Caco-2 (cell line): Measurements from ENCODE around the gene CD81. TPM values are rescaled to one million over a fixed set of nuclear protein-coding genes. Genes with fewer than 3 reads are reported as not detected.

Experiments
- BruUV-seq: library from RNA; stranded (reverse); fragments of 400-500 nt; replicated peaks from 2 replicates; lab custom pipeline; 2021; lab: Mats Ljungman, UMichigan
- CTCF ChIA-PET: fragments of 300-600 bp; sonication (Branson Sonifier 250); formaldehyde crosslinking; loops from one replicate; lab custom pipeline; 2022; ENCODE audit warnings: antibody characterized with exemption; lab: Charles Lee
- POLR2A ChIA-PET: fragments of 300-600 bp; sonication (Branson Sonifier 250); formaldehyde crosslinking; loops from one replicate; lab custom pipeline; 2022; ENCODE audit warnings: antibody characterized with exemption; lab: Charles Lee
- DNase-seq, 2 experiments: peaks; one replicate each; pipeline versions ENCODE4 v3.0.0 to v3.0.0-alpha.2; 2020 to 2022
- H3K27me3 ChIP-seq: replicated peaks from 2 replicates; pipeline ENCODE4 v1.6.0; 2011; ENCODE audit warnings: low read length; ENCODE audit not compliant: control insufficient read depth, insufficient read depth
- H3K36me3 ChIP-seq: 2 replicates; pipeline ENCODE4 v1.5.1; 2011; ENCODE audit warnings: low read length; ENCODE audit not compliant: control insufficient read depth, insufficient read depth
- H3K4me1 ChIP-seq: fragments of 250-450 bp; sonication (Bioruptor Pico); 2 replicates; pipeline ENCODE4 v1.5.1; 2020; ENCODE audit warnings: mild to moderate bottlenecking
- H3K4me3 ChIP-seq: 2 replicates; pipeline ENCODE4 v1.5.1; 2011; ENCODE audit warnings: low read depth, mild to moderate bottlenecking, control low read depth, low read length
- H3K9me3 ChIP-seq: fragments of 250-450 bp; sonication (Bioruptor Pico); 2 replicates; pipeline ENCODE4 v1.5.1; 2020; ENCODE audit warnings: mild to moderate bottlenecking, moderate library complexity
- H3K27ac Mint-ChIP-seq: one replicate; pipeline ENCODE4 v1.8.0; 2022; ENCODE audit warnings: mixed read lengths; ENCODE audit not compliant: unreplicated experiment
- H3K27me3 Mint-ChIP-seq: one replicate; pipeline ENCODE4 v1.8.0; 2022; ENCODE audit warnings: mixed read lengths; ENCODE audit not compliant: insufficient read depth, unreplicated experiment
- H3K36me3 Mint-ChIP-seq: one replicate; pipeline ENCODE4 v1.8.0; 2022; ENCODE audit warnings: mild to moderate bottlenecking, mixed read lengths; ENCODE audit not compliant: insufficient read depth, unreplicated experiment
- H3K4me1 Mint-ChIP-seq: one replicate; pipeline ENCODE4 v1.8.0; 2022; ENCODE audit warnings: low read depth, mixed read lengths; ENCODE audit not compliant: unreplicated experiment
- H3K4me3 Mint-ChIP-seq: one replicate; pipeline ENCODE4 v1.8.0; 2022; ENCODE audit warnings: mild to moderate bottlenecking, moderate library complexity, mixed read lengths; ENCODE audit not compliant: unreplicated experiment
- H3K9me3 Mint-ChIP-seq: one replicate; pipeline ENCODE4 v1.8.0; 2022; ENCODE audit warnings: mixed read lengths; ENCODE audit not compliant: unreplicated experiment
- intact Hi-C: fragments of 100-400 bp; cut with micrococcal nuclease; formaldehyde crosslinking; loops from one replicate; pipeline ENCODE4 v1.10.0; 2022; ENCODE audit not compliant: unreplicated experiment
- total RNA-seq: library from RNA; stranded (reverse); gene quantifications from 2 replicates; pipeline ENCODE4 v1.2.3, GENCODE V29; 2022
- TF ChIP-seq, protein P1 (sequence below), 2 experiments: fragments of 200-600 bp in 1 of 2; IDR thresholded peaks; 1 replicate in 1 of 2; 2 replicates in 1 of 2; pipeline versions ENCODE4 v1.5.1 to v1.8.0; 2011 to 2022; ENCODE audit warnings: antibody characterized with exemption in 1 of 2, control low read depth in 1 of 2, inconsistent platforms in 1 of 2, low read depth in 1 of 2, low read length in 1 of 2, mild to moderate bottlenecking in 1 of 2, moderate library complexity in 1 of 2; ENCODE audit not compliant: insufficient read depth in 1 of 2, severe bottlenecking in 1 of 2, unreplicated experiment in 1 of 2

Gene CD81
- total RNA-seq, 1 experiment from 2014 or later = 412 TPM

DNA sequence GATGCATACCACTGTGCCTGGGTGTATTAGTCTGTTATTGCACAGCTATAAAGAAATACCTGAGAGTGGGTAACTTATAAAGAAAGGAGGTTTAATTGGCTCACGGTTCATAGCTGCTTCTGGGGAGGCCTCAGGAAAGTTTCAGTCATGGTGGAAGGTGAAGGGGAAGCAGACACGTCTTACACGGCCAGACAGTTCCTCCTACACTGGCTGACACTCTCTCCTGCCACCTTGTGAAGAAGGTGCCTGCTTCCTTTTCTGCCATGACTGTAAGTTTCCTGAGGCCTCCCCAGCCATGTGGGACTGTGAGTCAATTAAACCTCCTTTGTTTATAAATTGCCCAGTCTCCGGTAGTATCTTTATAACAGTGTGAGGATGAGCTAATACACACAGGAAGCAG lies 33.6 kb upstream of the CD81 start:
- intact Hi-C loops = no loop called here
- no peak for DNase-seq
- no peaks in the 10 kb centered on the region for H3K4me1 Mint-ChIP-seq
- BruUV-seq = no TSS peak
- H3K36me3 ChIP-seq = no peaks in the 10 kb centered on the region
- H3K4me1 ChIP-seq = no peaks in the 10 kb centered on the region
- ChIA-PET POLR2A (interaction anchor here (0.5 kb wide), 1 partner anchor 35 kb away, joined by 6 read pairs; no protein-coding TSS in a partner anchor), CTCF (no interaction called here)
- H3K9me3 ChIP-seq = peaks cover 5% of the 10 kb centered on the region; the same call in 1 of the 2 replicates
- TF ChIP-seq, protein P1, sequence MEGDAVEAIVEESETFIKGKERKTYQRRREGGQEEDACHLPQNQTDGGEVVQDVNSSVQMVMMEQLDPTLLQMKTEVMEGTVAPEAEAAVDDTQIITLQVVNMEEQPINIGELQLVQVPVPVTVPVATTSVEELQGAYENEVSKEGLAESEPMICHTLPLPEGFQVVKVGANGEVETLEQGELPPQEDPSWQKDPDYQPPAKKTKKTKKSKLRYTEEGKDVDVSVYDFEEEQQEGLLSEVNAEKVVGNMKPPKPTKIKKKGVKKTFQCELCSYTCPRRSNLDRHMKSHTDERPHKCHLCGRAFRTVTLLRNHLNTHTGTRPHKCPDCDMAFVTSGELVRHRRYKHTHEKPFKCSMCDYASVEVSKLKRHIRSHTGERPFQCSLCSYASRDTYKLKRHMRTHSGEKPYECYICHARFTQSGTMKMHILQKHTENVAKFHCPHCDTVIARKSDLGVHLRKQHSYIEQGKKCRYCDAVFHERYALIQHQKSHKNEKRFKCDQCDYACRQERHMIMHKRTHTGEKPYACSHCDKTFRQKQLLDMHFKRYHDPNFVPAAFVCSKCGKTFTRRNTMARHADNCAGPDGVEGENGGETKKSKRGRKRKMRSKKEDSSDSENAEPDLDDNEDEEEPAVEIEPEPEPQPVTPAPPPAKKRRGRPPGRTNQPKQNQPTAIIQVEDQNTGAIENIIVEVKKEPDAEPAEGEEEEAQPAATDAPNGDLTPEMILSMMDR (IDR thresholded peaks at IDR 0.05; ENCODE audit: insufficient read depth in 1 of 2, low read depth in 1 of 2, low read length in 1 of 2, severe bottlenecking in 1 of 2, unreplicated experiment in 1 of 2) = no peak
- H3K4me3 ChIP-seq = no peak overlapping the region
- no peak overlapping the region for H3K4me3 Mint-ChIP-seq
- no peak overlapping the region for H3K27ac Mint-ChIP-seq
- H3K9me3 Mint-ChIP-seq = peaks cover 9% of the 10 kb centered on the region
- no peaks in the 10 kb centered on the region; the same call in 1 of the 2 replicates for H3K27me3 ChIP-seq
- H3K36me3 Mint-ChIP-seq = no peaks in the 10 kb centered on the region
- peaks cover 17% of the 10 kb centered on the region for H3K27me3 Mint-ChIP-seq

DNA sequence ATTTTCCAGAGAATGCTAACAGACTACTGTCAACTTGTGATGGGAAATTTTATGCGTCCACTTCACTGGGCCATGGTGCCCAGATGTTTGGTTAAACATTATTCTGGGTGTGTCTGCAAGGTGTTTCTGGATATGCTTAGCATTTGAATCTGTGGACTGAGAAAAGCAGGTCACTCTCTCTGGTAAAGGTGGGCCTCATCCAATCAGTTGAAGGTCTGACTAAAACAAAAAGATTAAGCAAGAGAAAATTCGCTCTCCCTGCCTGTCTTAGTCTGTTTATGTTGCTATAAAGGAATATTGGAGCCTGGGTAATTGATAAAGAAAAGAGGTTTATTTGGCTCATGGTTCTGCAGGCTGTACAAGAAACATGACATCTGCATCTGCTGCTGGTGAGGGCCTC lies 32.1 kb upstream of the CD81 start:
- peaks cover 11% of the 10 kb centered on the region for H3K27me3 Mint-ChIP-seq
- Histone ChIP-seq H3K4me1 (no peaks in the 10 kb centered on the region), H3K9me3 (peaks cover 15% of the 10 kb centered on the region), H3K36me3 (no peaks in the 10 kb centered on the region), H3K4me3 (no peak overlapping the region), H3K27me3 (no peaks in the 10 kb centered on the region; the same call in 1 of the 2 replicates)
- intact Hi-C loops = no loop called here
- no TSS peak for BruUV-seq
- DNase-seq = no peak
- H3K4me3 Mint-ChIP-seq = no peak overlapping the region
- H3K4me1 Mint-ChIP-seq = no peaks in the 10 kb centered on the region
- ChIA-PET CTCF (no interaction called here), POLR2A (no interaction called here)
- no peaks in the 10 kb centered on the region for H3K36me3 Mint-ChIP-seq
- H3K27ac Mint-ChIP-seq = no peak overlapping the region
- TF ChIP-seq, protein P1 (IDR thresholded peaks at IDR 0.05; ENCODE audit: insufficient read depth in 1 of 2, low read depth in 1 of 2, low read length in 1 of 2, severe bottlenecking in 1 of 2, unreplicated experiment in 1 of 2) = no peak
- peaks cover 17% of the 10 kb centered on the region for H3K9me3 Mint-ChIP-seq

DNA sequence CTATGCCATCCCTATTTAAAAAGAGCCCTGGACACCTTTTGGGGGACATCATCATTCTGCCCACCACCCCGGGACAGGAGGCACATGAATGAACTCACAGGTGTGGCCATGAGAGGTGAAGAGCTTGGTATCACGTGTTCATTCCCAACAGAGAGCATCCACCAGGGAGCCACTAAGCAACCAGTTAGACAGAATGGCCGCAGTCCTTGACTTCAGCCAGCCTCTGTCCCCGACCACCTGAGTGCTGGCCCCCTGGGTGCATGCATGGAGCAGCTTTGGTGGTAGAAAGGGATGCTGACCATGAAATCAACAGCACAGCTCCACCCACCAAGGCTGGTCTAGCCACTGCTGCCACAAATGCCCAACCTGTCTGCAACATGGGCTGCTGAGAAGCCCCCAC lies 31.1 kb upstream of the CD81 start:
- H3K9me3 ChIP-seq = peaks cover 15% of the 10 kb centered on the region
- Mint-ChIP-seq H3K36me3 (no peaks in the 10 kb centered on the region), H3K4me1 (peaks cover 2% of the 10 kb centered on the region), H3K27ac (no peak overlapping the region), H3K4me3 (no peak overlapping the region), H3K27me3 (peaks cover 11% of the 10 kb centered on the region), H3K9me3 (peaks cover 17% of the 10 kb centered on the region)
- ChIA-PET CTCF (no interaction called here), POLR2A (no interaction called here)
- TF ChIP-seq, protein P1 (IDR thresholded peaks at IDR 0.05; ENCODE audit: insufficient read depth in 1 of 2, low read depth in 1 of 2, low read length in 1 of 2, severe bottlenecking in 1 of 2, unreplicated experiment in 1 of 2) = no peak
- BruUV-seq = no TSS peak
- no peaks in the 10 kb centered on the region for H3K36me3 ChIP-seq
- DNase-seq = no peak
- intact Hi-C loops = no loop called here
- peaks cover 4% of the 10 kb centered on the region for H3K4me1 ChIP-seq
- no peaks in the 10 kb centered on the region for H3K27me3 ChIP-seq
- H3K4me3 ChIP-seq = no peak overlapping the region
